H9 (cell line): ENCODE data around the gene STN1. TPM values are rescaled to one million over a fixed set of nuclear protein-coding genes. Genes with fewer than 3 reads are reported as not detected.
A peak's percentile ranks its signal among the peaks of the same experiment; 100 is the strongest.

Source experiments
- DNase-seq: peaks from one replicate; pipeline ENCODE4 v3.0.0-alpha.2; 2017
- H2AFZ ChIP-seq: one replicate; pipeline ENCODE4 v1.6.1; 2013; ENCODE audit warnings: mild to moderate bottlenecking, low read length, control low read depth, moderate library complexity
- H2AK5ac ChIP-seq: 2 replicates; pipeline ENCODE4 v1.6.1; 2013; ENCODE audit warnings: low read length, control low read depth, mixed read lengths; ENCODE audit not compliant: insufficient read length
- H2BK120ac ChIP-seq: one replicate; pipeline ENCODE4 v1.6.1; 2013; ENCODE audit warnings: low read depth, mild to moderate bottlenecking, low read length, control low read depth, inconsistent platforms; ENCODE audit not compliant: poor library complexity, severe bottlenecking
- H2BK12ac ChIP-seq: 2 replicates; pipeline ENCODE4 v1.6.1; 2013; ENCODE audit warnings: low read length, control low read depth, mixed read lengths, low read depth; ENCODE audit not compliant: insufficient read length
- H2BK15ac ChIP-seq: 2 replicates; pipeline ENCODE4 v1.6.1; 2013; ENCODE audit warnings: low read depth, low read length, control low read depth
- H2BK20ac ChIP-seq: one replicate; pipeline ENCODE4 v1.6.1; 2013; ENCODE audit warnings: low read depth, mild to moderate bottlenecking, low read length, control low read depth, inconsistent platforms; ENCODE audit not compliant: poor library complexity, severe bottlenecking
- H2BK5ac ChIP-seq: 2 replicates; pipeline ENCODE4 v1.6.1; 2013; ENCODE audit warnings: low read length, control low read depth, mixed read lengths; ENCODE audit not compliant: insufficient read length
- H3K14ac ChIP-seq: 2 replicates; pipeline ENCODE4 v1.6.1; 2013; ENCODE audit warnings: low read length, control low read depth; ENCODE audit not compliant: insufficient read depth
- H3K18ac ChIP-seq: 2 replicates; pipeline ENCODE4 v1.6.1; 2013; ENCODE audit warnings: low read depth, mild to moderate bottlenecking, mixed read lengths, low read length, control low read depth; ENCODE audit not compliant: insufficient read length
- H3K23ac ChIP-seq: 2 replicates; pipeline ENCODE4 v1.6.1; 2013; ENCODE audit warnings: low read length, control low read depth, mixed read lengths, low read depth; ENCODE audit not compliant: insufficient read length
- H3K23me2 ChIP-seq: 2 replicates; pipeline ENCODE4 v1.6.1; 2013; ENCODE audit warnings: low read depth, mild to moderate bottlenecking, mixed read lengths, low read length, control low read depth; ENCODE audit not compliant: insufficient read length, poor library complexity, severe bottlenecking
- H3K27ac ChIP-seq: 2 replicates; pipeline ENCODE4 v1.5.1; 2013; ENCODE audit warnings: low read length, control low read depth, mixed read lengths, low read depth; ENCODE audit not compliant: insufficient read length
- H3K27me3 ChIP-seq: 2 replicates; pipeline ENCODE4 v1.6.1; 2013; ENCODE audit warnings: low read length, control low read depth, inconsistent platforms; ENCODE audit not compliant: insufficient read depth
- H3K4ac ChIP-seq: 2 replicates; pipeline ENCODE4 v1.6.1; 2013; ENCODE audit warnings: low read depth, mild to moderate bottlenecking, control low read depth, inconsistent platforms, low read length, moderate library complexity
- H3K4me1 ChIP-seq: 2 replicates; pipeline ENCODE4 v1.6.1; 2013; ENCODE audit warnings: low read length, control low read depth, inconsistent platforms; ENCODE audit not compliant: insufficient read depth
- H3K4me2 ChIP-seq: 2 replicates; pipeline ENCODE4 v1.6.1; 2013; ENCODE audit warnings: low read length, control low read depth, mixed read lengths; ENCODE audit not compliant: insufficient read length, insufficient read depth
- H3K56ac ChIP-seq: 2 replicates; pipeline ENCODE4 v1.6.1; 2013; ENCODE audit warnings: low read depth, mild to moderate bottlenecking, mixed read lengths, low read length, control low read depth; ENCODE audit not compliant: insufficient read length
- H3K79me1 ChIP-seq: 2 replicates; pipeline ENCODE4 v1.6.1; 2013; ENCODE audit warnings: low read depth, mild to moderate bottlenecking, moderate library complexity, low read length, control low read depth, inconsistent platforms; ENCODE audit not compliant: insufficient read depth, poor library complexity, severe bottlenecking
- H3K79me2 ChIP-seq: 2 replicates; pipeline ENCODE4 v1.6.1; 2013; ENCODE audit warnings: low read length, control low read depth, inconsistent platforms; ENCODE audit not compliant: insufficient read depth
- H3K9ac ChIP-seq: 2 replicates; pipeline ENCODE4 v1.6.1; 2013; ENCODE audit warnings: low read length, control low read depth, mixed read lengths; ENCODE audit not compliant: insufficient read length; ENCODE audit errors: extremely low read depth
- H3K9me3 ChIP-seq: one replicate; pipeline ENCODE4 v1.6.1; 2013; ENCODE audit warnings: low read depth, low read length, inconsistent platforms; ENCODE audit not compliant: control insufficient read depth
- H3T11ph ChIP-seq: one replicate; pipeline ENCODE4 v1.6.1; 2013; ENCODE audit warnings: mild to moderate bottlenecking, low read length, control low read depth, inconsistent platforms
- H4K20me1 ChIP-seq: one replicate; pipeline ENCODE4 v1.6.1; 2013; ENCODE audit not compliant: control insufficient read depth, insufficient read length, insufficient read depth
- H4K5ac ChIP-seq: 2 replicates; pipeline ENCODE4 v1.6.1; 2013; ENCODE audit warnings: low read depth, mild to moderate bottlenecking, mixed read lengths, low read length, control low read depth; ENCODE audit not compliant: insufficient read length
- H4K8ac ChIP-seq: replicated peaks from 2 replicates; pipeline ENCODE4 v1.6.1; 2013; ENCODE audit warnings: low read length, control low read depth, mixed read lengths, low read depth; ENCODE audit not compliant: insufficient read length
- H4K91ac ChIP-seq: 2 replicates; pipeline ENCODE4 v1.6.1; 2013; ENCODE audit warnings: low read depth, mild to moderate bottlenecking, moderate library complexity, mixed read lengths, low read length, control low read depth; ENCODE audit not compliant: insufficient read length
- H3K27ac Mint-ChIP-seq, 3 experiments: 2 replicates in 2 of 3; 3 replicates in 1 of 3; pipeline ENCODE4 v1.8.0; 2020 to 2021; ENCODE audit warnings: mixed read lengths in 3 of 3, mild to moderate bottlenecking in 1 of 3, moderate library complexity in 1 of 3
- H3K27me3 Mint-ChIP-seq: 2 replicates; pipeline ENCODE4 v1.8.0; 2021; ENCODE audit warnings: low read depth, mild to moderate bottlenecking, moderate library complexity, mixed read lengths
- H3K36me3 Mint-ChIP-seq, 3 experiments: 2 replicates in 2 of 3; 3 replicates in 1 of 3; pipeline ENCODE4 v1.8.0; 2020 to 2021; ENCODE audit warnings: low read depth in 3 of 3, mixed read lengths in 3 of 3; ENCODE audit not compliant: insufficient read depth in 1 of 3
- H3K4me1 Mint-ChIP-seq, 2 experiments: 2 replicates each; pipeline ENCODE4 v1.8.0; 2020; ENCODE audit warnings: mixed read lengths in 2 of 2
- H3K4me3 Mint-ChIP-seq, 2 experiments: 2 replicates in 1 of 2; 3 replicates in 1 of 2; pipeline ENCODE4 v1.8.0; 2020 to 2021; ENCODE audit warnings: mild to moderate bottlenecking in 2 of 2, mixed read lengths in 2 of 2, moderate library complexity in 1 of 2
- H3K9me3 Mint-ChIP-seq, 2 experiments: 2 replicates in 1 of 2; 3 replicates in 1 of 2; pipeline ENCODE4 v1.8.0; 2020; ENCODE audit warnings: mild to moderate bottlenecking in 2 of 2, mixed read lengths in 2 of 2, moderate library complexity in 1 of 2
- WGBS: extraction: QIAGEN DNeasy Blood & Tissue Kit; methylation state at CpG from one replicate; pipeline ENCODE4 v1.1.7; 2013; ENCODE audit warnings: missing lambda C conversion rate, low lambda C conversion rate, mixed read lengths; ENCODE audit not compliant: insufficient read length; ENCODE audit errors: extremely low coverage; 5-methylcytosine and 5-hydroxymethylcytosine counted together
- total RNA-seq: library from RNA; stranded (reverse); gene quantifications from 2 replicates; pipeline ENCODE4 v1.2.1, GENCODE V29; 2021
- TF ChIP-seq, protein P1 (sequence below): fragments of 200-600 bp; sonication (generic); conservative IDR thresholded peaks from 3 replicates; pipeline ENCODE4 v1.8.0; 2021; ENCODE audit warnings: antibody characterized with exemption, mild to moderate bottlenecking

STN1 gene
- total RNA-seq, 1 experiment from 2014 or later = 11.3 TPM

DNA sequence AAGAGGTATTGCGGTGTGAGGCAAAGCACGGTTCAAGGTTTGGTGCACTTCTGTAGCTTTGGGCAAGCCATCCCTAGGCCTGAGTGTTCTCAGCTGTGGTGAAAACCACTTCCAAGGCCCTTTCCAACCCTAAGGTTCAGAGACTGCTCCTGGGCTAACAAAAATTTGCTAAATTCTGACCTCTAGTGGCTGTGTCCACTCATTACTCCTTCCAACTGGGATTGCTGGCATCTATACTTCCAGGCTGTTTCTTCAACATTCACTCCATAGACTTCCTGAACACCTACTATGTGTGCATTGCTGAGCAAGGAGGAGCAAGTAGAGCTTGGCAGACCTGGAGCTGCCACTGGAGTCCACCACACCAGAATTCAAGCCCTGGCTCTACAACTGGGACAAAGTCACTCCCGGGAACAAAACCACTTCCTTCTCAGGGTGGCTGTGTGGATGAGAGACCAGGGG, 33.3 kb downstream of the STN1 start:
- H3K4ac ChIP-seq = no peak overlapping the region
- H4K91ac ChIP-seq = no peak overlapping the region
- H3K23ac ChIP-seq = no peak overlapping the region
- no peak overlapping the region for H4K5ac ChIP-seq
- H3T11ph ChIP-seq = no peak overlapping the region
- Mint-ChIP-seq H3K9me3 (no peaks in the 10 kb centered on the region), H3K27me3 (no peaks in the 10 kb centered on the region), H3K4me3 (no peak overlapping the region), H3K27ac (no peak overlapping the region), H3K4me1 (peaks cover 0 to 7% of the 10 kb centered on the region in 2 experiments; a peak in 2 of 4 replicates), H3K36me3 (peaks cover 0 to 10% (median 4%) of the 10 kb centered on the region in 3 experiments; a peak in 5 of 7 replicates)
- no peak overlapping the region for H2BK15ac ChIP-seq
- no peak overlapping the region for H3K56ac ChIP-seq
- no peak overlapping the region for H2AFZ ChIP-seq
- no peaks in the 10 kb centered on the region for H3K27me3 ChIP-seq
- H3K9me3 ChIP-seq = no peaks in the 10 kb centered on the region
- no peaks in the 10 kb centered on the region for H4K20me1 ChIP-seq
- no peak overlapping the region for H2BK5ac ChIP-seq
- no peaks in the 10 kb centered on the region for H3K79me2 ChIP-seq
- no peak overlapping the region for H4K8ac ChIP-seq
- DNase-seq = peak; percentile 65
- H2BK120ac ChIP-seq = no peak overlapping the region
- no peak overlapping the region for H2BK12ac ChIP-seq
- H3K14ac ChIP-seq = no peak overlapping the region
- TF ChIP-seq, protein P1, sequence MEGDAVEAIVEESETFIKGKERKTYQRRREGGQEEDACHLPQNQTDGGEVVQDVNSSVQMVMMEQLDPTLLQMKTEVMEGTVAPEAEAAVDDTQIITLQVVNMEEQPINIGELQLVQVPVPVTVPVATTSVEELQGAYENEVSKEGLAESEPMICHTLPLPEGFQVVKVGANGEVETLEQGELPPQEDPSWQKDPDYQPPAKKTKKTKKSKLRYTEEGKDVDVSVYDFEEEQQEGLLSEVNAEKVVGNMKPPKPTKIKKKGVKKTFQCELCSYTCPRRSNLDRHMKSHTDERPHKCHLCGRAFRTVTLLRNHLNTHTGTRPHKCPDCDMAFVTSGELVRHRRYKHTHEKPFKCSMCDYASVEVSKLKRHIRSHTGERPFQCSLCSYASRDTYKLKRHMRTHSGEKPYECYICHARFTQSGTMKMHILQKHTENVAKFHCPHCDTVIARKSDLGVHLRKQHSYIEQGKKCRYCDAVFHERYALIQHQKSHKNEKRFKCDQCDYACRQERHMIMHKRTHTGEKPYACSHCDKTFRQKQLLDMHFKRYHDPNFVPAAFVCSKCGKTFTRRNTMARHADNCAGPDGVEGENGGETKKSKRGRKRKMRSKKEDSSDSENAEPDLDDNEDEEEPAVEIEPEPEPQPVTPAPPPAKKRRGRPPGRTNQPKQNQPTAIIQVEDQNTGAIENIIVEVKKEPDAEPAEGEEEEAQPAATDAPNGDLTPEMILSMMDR = peak; percentile 89
- WGBS = no CpG with 5 or more reads among the region's 3 CpGs
- no peak overlapping the region for H2AK5ac ChIP-seq
- H3K79me1 ChIP-seq = no peaks in the 10 kb centered on the region
- no peak overlapping the region for H3K27ac ChIP-seq
- no peak overlapping the region for H3K9ac ChIP-seq
- no peak overlapping the region for H2BK20ac ChIP-seq
- H3K4me1 ChIP-seq = no peaks in the 10 kb centered on the region
- H3K23me2 ChIP-seq = no peaks in the 10 kb centered on the region
- no peak overlapping the region for H3K18ac ChIP-seq
- H3K4me2 ChIP-seq = no peak overlapping the region
